Lower leg skin (tissue), 3 donors: ENCODE measurements around the gene HSP90AB1.

Experiments
- CTCF ChIP-seq, 3 donors: fragments of 450-650 bp; IDR thresholded peaks; one replicate each; pipeline ENCODE4 v1.5.1; 2016; ENCODE audit warnings: antibody characterized with exemption in 3 of 3, mild to moderate bottlenecking in 3 of 3, moderate library complexity in 2 of 3
- POLR2A ChIP-seq, 2 donors: fragments of 450-650 bp; IDR thresholded peaks; one replicate each; pipeline ENCODE4 v1.6.1; 2016 to 2017; ENCODE audit warnings: antibody characterized with exemption in 2 of 2, mild to moderate bottlenecking in 1 of 2, moderate library complexity in 1 of 2

- TF ChIP-seq CTCF (IDR thresholded peaks at IDR 0.05) (no peak), POLR2A (IDR thresholded peaks at IDR 0.05) (no peak)
Measured at GRCh38 chr6:44301106-44301505, 54.2 kb downstream of the HSP90AB1 start.
